ENCODE data around the gene EVI2A. TPM values are rescaled to one million over a fixed set of nuclear protein-coding genes. Genes with fewer than 3 reads are reported as not detected.

The EVI2A gene
- total and polyA plus RNA-seq, 10 of the 15 experiments (the other 5 are each of a cell fraction or from before 2014, with no cell fraction given): 4.6 to 78.3 (median 25.7) TPM

- in situ Hi-C loops (cut with MboI): no loop called here
- H3K4me2 ChIP-seq (ENCODE audit: control insufficient read depth, insufficient read depth): peak overlapping the region; percentile 88
- FAIRE-seq: no peak
- peak overlapping the region; percentile 61 for H3K4me3 ChIP-seq
- peak; percentile 44 for ATAC-seq
- H3K4me1 ChIP-seq (ENCODE audit: control insufficient read depth, insufficient read depth, low read length): peaks cover 15% of the 10 kb centered on the region
- peaks cover 69% of the 10 kb centered on the region for H3K79me2 ChIP-seq (ENCODE audit: control insufficient read depth, insufficient read depth, low read length)
- BruUV-seq (replicated peaks): TSS peak; percentile 84
- no peak overlapping the region for H2AFZ ChIP-seq (ENCODE audit: control insufficient read depth, low read depth, low read length)
- DNase-seq (ENCODE audit: low read depth, low spot score): peak; percentile 72
- peak overlapping the region; percentile 68 for H3K9ac ChIP-seq (ENCODE audit: control insufficient read depth, insufficient read depth, low read length)
- H3K36me3 ChIP-seq (ENCODE audit: control insufficient read depth in 2 of 2, insufficient read depth in 2 of 2, low read length in 1 of 2): no peaks in the 10 kb centered on the region
- H3K27ac ChIP-seq (ENCODE audit: control insufficient read depth, insufficient read depth): peak overlapping the region; percentile 95
- no peaks in the 10 kb centered on the region for H4K20me1 ChIP-seq (ENCODE audit: control insufficient read depth, insufficient read depth)
- RAD21 ChIA-PET (ENCODE audit: unreplicated experiment): interaction anchor here (0.8 to 3.3 kb wide), 10 partner anchors 8 to 216 kb away, joined by 3 to 39 read pairs (median 5); no protein-coding TSS in a partner anchor
- CTCF ChIA-PET: interaction anchor here (0.6 to 10.7 kb wide), 7 partner anchors 10 to 515 kb away, joined by 3 to 80 read pairs (median 4); no protein-coding TSS in a partner anchor
- intact Hi-C loops (cut with micrococcal nuclease; ENCODE audit: unreplicated experiment): loop anchor here (10.0 kb wide), 1 partner anchor 586 kb away; the partner anchor contains the start of gene UTP6
- POLR2A ChIA-PET: interaction anchor here (0.6 to 2.6 kb wide), 5 partner anchors 9 to 583 kb away, joined by 4 to 30 read pairs (median 4); partner anchors contain the start of gene UTP6
- SMC1A ChIA-PET (ENCODE audit: uncharacterized antibody, unreplicated experiment): interaction anchor here (0.6 to 9.5 kb wide), 18 partner anchors 10 to 349 kb away, joined by 3 to 101 read pairs (median 5); no protein-coding TSS in a partner anchor
- no peaks in the 10 kb centered on the region for H3K27me3 ChIP-seq (replicated peaks in 1 of 2; ENCODE audit: control insufficient read depth in 2 of 2, insufficient read depth in 2 of 2, low read length in 1 of 2)
- H3K9me3 ChIP-seq (replicated peaks; ENCODE audit: control insufficient read depth, insufficient read depth, low read length): no peaks in the 10 kb centered on the region; the same call in 2 of the 3 replicates
- under 1% methylated on average over 5 of the region's 5 CpGs for WGBS (ENCODE audit: insufficient coverage, insufficient replicate concordance, low lambda C conversion rate, missing lambda C conversion rate)
- no peak for TF ChIP-seq NRF1 (conservative IDR thresholded peaks at IDR 0.05; ENCODE audit: low read depth, low read length)
- TF ChIP-seq ZNF592 (IDR thresholded peaks at IDR 0.05): no peak
- no peak for TF ChIP-seq SMC3 (IDR thresholded peaks at IDR 0.05; ENCODE audit: borderline replicate concordance, low read length)
- no peak for TF ChIP-seq KLF5 (IDR thresholded peaks at IDR 0.05; ENCODE audit: partially characterized antibody)
- TF ChIP-seq TCF3 (IDR thresholded peaks at IDR 0.05; ENCODE audit: borderline replicate concordance, insufficient read depth, low read depth, low read length): no peak
- TF ChIP-seq CHD4 (IDR thresholded peaks at IDR 0.05): no peak
- TF ChIP-seq PRDM15 (CRISPR knock-in tag; IDR thresholded peaks at IDR 0.05): no peak
- TF ChIP-seq SIX5 (IDR thresholded peaks at IDR 0.05; ENCODE audit: low read depth, low read length, severe bottlenecking): no peak
- no peak for TF ChIP-seq KDM1A (IDR thresholded peaks at IDR 0.05; ENCODE audit: borderline replicate concordance)
- TF ChIP-seq EP300 (IDR thresholded peaks at IDR 0.05; ENCODE audit: borderline replicate concordance in 1 of 2, control insufficient read depth in 1 of 2, low read depth in 2 of 2, low read length in 2 of 2): peak in 1 of 2 experiments; percentile 18; a peak in 1 of 4 replicates
- TF ChIP-seq ESRRA (IDR thresholded peaks at IDR 0.05; ENCODE audit: low read length): no peak
- no peak for TF ChIP-seq SREBF2 (IDR thresholded peaks at IDR 0.05; ENCODE audit: low read length)
- peak; percentile 77 for TF ChIP-seq ZNF24 (IDR thresholded peaks at IDR 0.05)
- TF ChIP-seq ZZZ3 (IDR thresholded peaks at IDR 0.05; ENCODE audit: control insufficient read depth, insufficient read length, low read depth): no peak
- peak; percentile 69; the same call in 1 of the 2 replicates for TF ChIP-seq MEF2A (IDR thresholded peaks at IDR 0.05; ENCODE audit: insufficient read depth, low read depth, low read length)
Measured at GRCh38 chr17:31318851-31319661, 2.4 kb downstream of the EVI2A start.

Measured in GM12878 (cell line).